Endothelial cell of umbilical vein (primary cell): Measurements from ENCODE around the gene LRP6.

Source experiments
- CTCF ChIP-seq, 2 donors: IDR thresholded peaks; 1 replicate in 1 of 2; 2 replicates in 1 of 2; pipeline ENCODE4 v1.5.1; 2011; ENCODE audit warnings: low read length in 2 of 2, mild to moderate bottlenecking in 2 of 2, moderate library complexity in 2 of 2, control low read depth in 1 of 2, inconsistent platforms in 1 of 2, low read depth in 1 of 2; ENCODE audit not compliant: insufficient read depth in 1 of 2; ENCODE audit errors: extremely low read depth in 1 of 2
- EZH2 ChIP-seq: IDR thresholded peaks from 2 replicates; pipeline ENCODE4 v1.6.1; 2012; ENCODE audit warnings: borderline replicate concordance, low read depth, mild to moderate bottlenecking, moderate library complexity, low read length, inconsistent platforms; ENCODE audit not compliant: severe bottlenecking
- FOS ChIP-seq: IDR thresholded peaks from 2 replicates; pipeline ENCODE4 v1.6.1; 2011; ENCODE audit warnings: mild to moderate bottlenecking, low read length, moderate library complexity, borderline replicate concordance; ENCODE audit not compliant: insufficient read depth
- MAX ChIP-seq: IDR thresholded peaks from 2 replicates; pipeline ENCODE4 v1.6.1; 2011; ENCODE audit not compliant: insufficient read depth, insufficient read length
- POLR2A ChIP-seq: IDR thresholded peaks from 2 replicates; pipeline ENCODE4 v1.6.1; 2012; ENCODE audit warnings: low read depth, mild to moderate bottlenecking, control low read depth, low read length

- TF ChIP-seq CTCF (IDR thresholded peaks at IDR 0.05; ENCODE audit: extremely low read depth in 1 of 2, insufficient read depth in 1 of 2, low read depth in 1 of 2, low read length in 2 of 2) (no peak), FOS (no peak), EZH2 (no peak), POLR2A (no peak), MAX (no peak)
Measured at GRCh38 chr12:12157424-12157823, 109.4 kb downstream of the LRP6 start.
